HuH-7 (cell line): ENCODE measurements around the gene DYNLRB1.
A peak's percentile ranks its signal among the peaks of the same experiment; 100 is the strongest.
"Not testable (repeated sequence)": the region's sequence is repeated elsewhere in the genome, so short reads cannot be mapped to it uniquely, and the experiment has no call there.

Source experiments
- DNase-seq: peaks from one replicate; pipeline ENCODE4 v3.0.0; 2011; ENCODE audit warnings: low spot score

DYNLRB1 gene

GRCh38 chr20:34512266-34512954, 3.8 kb upstream of the DYNLRB1 start:
- no peak for DNase-seq

GRCh38 chr20:34512955-34513419, 3.2 kb upstream of the DYNLRB1 start:
- DNase-seq = no peak

- not testable (repeated sequence) for DNase-seq
Observed at GRCh38 chr20:34514034-34514433, 2.2 kb upstream of the DYNLRB1 start.

GRCh38 chr20:34514897-34515483, 1.2 kb upstream of the DYNLRB1 start:
- no peak for DNase-seq

GRCh38 chr20:34515484-34516246, 557 bp upstream of the DYNLRB1 start:
- peak; percentile 90 for DNase-seq

GRCh38 chr20:34517114-34517505, 888 bp downstream of the DYNLRB1 start:
- DNase-seq = no peak

GRCh38 chr20:34518863-34519262, 2.6 kb downstream of the DYNLRB1 start:
- DNase-seq = not testable (repeated sequence)

GRCh38 chr20:34519841-34520240, 3.6 kb downstream of the DYNLRB1 start:
- not testable (repeated sequence) for DNase-seq

- DNase-seq = peak; percentile 91
Observed at GRCh38 chr20:34522969-34523871, 7.0 kb downstream of the DYNLRB1 start.

- no peak for DNase-seq
Observed at GRCh38 chr20:34524426-34524825, 8.2 kb downstream of the DYNLRB1 start.

- no peak for DNase-seq
Observed at GRCh38 chr20:34525342-34525708, 9.1 kb downstream of the DYNLRB1 start.

GRCh38 chr20:34525709-34526416, 9.6 kb downstream of the DYNLRB1 start:
- peak; percentile 57 for DNase-seq

GRCh38 chr20:34526466-34526865, 10.2 kb downstream of the DYNLRB1 start:
- DNase-seq = no peak

GRCh38 chr20:34527016-34527415, 10.8 kb downstream of the DYNLRB1 start:
- no peak for DNase-seq

- DNase-seq = no peak
Observed at GRCh38 chr20:34528921-34529297, 12.7 kb downstream of the DYNLRB1 start.

- DNase-seq = no peak
Observed at GRCh38 chr20:34529742-34530141, 13.5 kb downstream of the DYNLRB1 start.

- DNase-seq = no peak
Observed at GRCh38 chr20:34530342-34530741, 14.1 kb downstream of the DYNLRB1 start.

GRCh38 chr20:34531608-34532265, 15.5 kb downstream of the DYNLRB1 start:
- DNase-seq = no peak

GRCh38 chr20:34532320-34532719, 16.1 kb downstream of the DYNLRB1 start:
- no peak for DNase-seq

GRCh38 chr20:34532756-34533155, 16.5 kb downstream of the DYNLRB1 start:
- DNase-seq = no peak
